ENCODE data around the gene ARHGAP23.

The ARHGAP23 gene

GRCh38 chr17:38541281-38541680 is 113.0 kb downstream of the ARHGAP23 start:
- H3K4me3 ChIP-seq (ENCODE audit: low read length, poor library complexity, severe bottlenecking) = no peak overlapping the region
- no peaks in the 10 kb centered on the region for H3K36me3 ChIP-seq (ENCODE audit: insufficient read depth, low read length)
- H3K9ac ChIP-seq (ENCODE audit: low read depth, low read length, poor library complexity, severe bottlenecking) = no peak overlapping the region
- H4K20me1 ChIP-seq (ENCODE audit: insufficient read depth, low read length, poor library complexity, severe bottlenecking) = no peaks in the 10 kb centered on the region
- TF ChIP-seq, protein P1, sequence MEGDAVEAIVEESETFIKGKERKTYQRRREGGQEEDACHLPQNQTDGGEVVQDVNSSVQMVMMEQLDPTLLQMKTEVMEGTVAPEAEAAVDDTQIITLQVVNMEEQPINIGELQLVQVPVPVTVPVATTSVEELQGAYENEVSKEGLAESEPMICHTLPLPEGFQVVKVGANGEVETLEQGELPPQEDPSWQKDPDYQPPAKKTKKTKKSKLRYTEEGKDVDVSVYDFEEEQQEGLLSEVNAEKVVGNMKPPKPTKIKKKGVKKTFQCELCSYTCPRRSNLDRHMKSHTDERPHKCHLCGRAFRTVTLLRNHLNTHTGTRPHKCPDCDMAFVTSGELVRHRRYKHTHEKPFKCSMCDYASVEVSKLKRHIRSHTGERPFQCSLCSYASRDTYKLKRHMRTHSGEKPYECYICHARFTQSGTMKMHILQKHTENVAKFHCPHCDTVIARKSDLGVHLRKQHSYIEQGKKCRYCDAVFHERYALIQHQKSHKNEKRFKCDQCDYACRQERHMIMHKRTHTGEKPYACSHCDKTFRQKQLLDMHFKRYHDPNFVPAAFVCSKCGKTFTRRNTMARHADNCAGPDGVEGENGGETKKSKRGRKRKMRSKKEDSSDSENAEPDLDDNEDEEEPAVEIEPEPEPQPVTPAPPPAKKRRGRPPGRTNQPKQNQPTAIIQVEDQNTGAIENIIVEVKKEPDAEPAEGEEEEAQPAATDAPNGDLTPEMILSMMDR (conservative IDR thresholded peaks at IDR 0.05; ENCODE audit: low read length) = no peak
- TF ChIP-seq EZH2phosphoT487 (IDR thresholded peaks at IDR 0.05; ENCODE audit: borderline replicate concordance) = no peak
- no peaks in the 10 kb centered on the region for H3K27me3 ChIP-seq (ENCODE audit: insufficient read depth, low read length, poor library complexity, severe bottlenecking)
- H3K4me1 ChIP-seq (ENCODE audit: insufficient read depth, low read length, poor library complexity, severe bottlenecking) = no peaks in the 10 kb centered on the region
- no peak overlapping the region for H2AFZ ChIP-seq (ENCODE audit: low read length)
- H3K79me2 ChIP-seq (ENCODE audit: insufficient read depth, low read length) = no peaks in the 10 kb centered on the region
- no peaks in the 10 kb centered on the region for H3K9me3 ChIP-seq (ENCODE audit: insufficient read depth, low read depth, low read length)
- no peaks in the 10 kb centered on the region for H3F3A ChIP-seq (ENCODE audit: low read depth)
- no peak overlapping the region for H3K4me2 ChIP-seq (ENCODE audit: low read depth, low read length, poor library complexity, severe bottlenecking)
- H3K9me2 ChIP-seq (replicated peaks; ENCODE audit: low read depth, low read length) = no peaks in the 10 kb centered on the region

DNA sequence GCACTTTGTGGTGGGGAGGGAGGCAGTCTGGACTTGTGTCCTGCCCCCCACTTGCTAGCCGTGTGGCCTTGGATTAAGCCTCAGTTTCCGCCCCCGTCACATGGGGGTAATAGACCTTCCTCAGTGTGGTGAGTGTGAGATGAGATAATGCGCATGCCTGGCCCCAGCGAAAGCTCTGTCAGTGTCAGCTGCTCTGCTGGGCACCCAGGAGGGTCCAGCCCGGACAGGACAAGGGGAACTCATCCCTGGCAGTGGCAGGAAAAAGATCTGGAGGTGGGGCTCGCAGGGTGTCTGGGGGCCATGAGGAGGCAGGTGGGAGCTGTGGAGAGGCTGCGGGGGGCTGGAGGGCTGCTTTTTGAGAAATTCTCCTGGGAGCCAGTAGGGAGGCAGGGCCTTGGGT is 114.0 kb downstream of the ARHGAP23 start:
- Histone ChIP-seq H3K4me1 (ENCODE audit: insufficient read depth, low read length, poor library complexity, severe bottlenecking) (no peaks in the 10 kb centered on the region), H3K9me2 (replicated peaks; ENCODE audit: low read depth, low read length) (no peaks in the 10 kb centered on the region), H3K9me3 (ENCODE audit: insufficient read depth, low read depth, low read length) (no peaks in the 10 kb centered on the region), H3K27me3 (ENCODE audit: insufficient read depth, low read length, poor library complexity, severe bottlenecking) (no peaks in the 10 kb centered on the region), H3F3A (ENCODE audit: low read depth) (no peaks in the 10 kb centered on the region), H3K4me3 (ENCODE audit: low read length, poor library complexity, severe bottlenecking) (no peak overlapping the region), H3K9ac (ENCODE audit: low read depth, low read length, poor library complexity, severe bottlenecking) (no peak overlapping the region), H3K4me2 (ENCODE audit: low read depth, low read length, poor library complexity, severe bottlenecking) (no peak overlapping the region), H2AFZ (ENCODE audit: low read length) (no peak overlapping the region), H3K36me3 (ENCODE audit: insufficient read depth, low read length) (no peaks in the 10 kb centered on the region), H3K79me2 (ENCODE audit: insufficient read depth, low read length) (no peaks in the 10 kb centered on the region), H4K20me1 (ENCODE audit: insufficient read depth, low read length, poor library complexity, severe bottlenecking) (no peaks in the 10 kb centered on the region)
- TF ChIP-seq, protein P1 (conservative IDR thresholded peaks at IDR 0.05; ENCODE audit: low read length) = no peak
- TF ChIP-seq EZH2phosphoT487 (IDR thresholded peaks at IDR 0.05; ENCODE audit: borderline replicate concordance) = no peak

GRCh38 chr17:38543403-38544174 is 115.3 kb downstream of the ARHGAP23 start:
- no peak for TF ChIP-seq EZH2phosphoT487 (IDR thresholded peaks at IDR 0.05; ENCODE audit: borderline replicate concordance)
- TF ChIP-seq, protein P1 (conservative IDR thresholded peaks at IDR 0.05; ENCODE audit: low read length) = no peak
- H3K4me1 ChIP-seq (ENCODE audit: insufficient read depth, low read length, poor library complexity, severe bottlenecking) = no peaks in the 10 kb centered on the region
- H3K9ac ChIP-seq (ENCODE audit: low read depth, low read length, poor library complexity, severe bottlenecking) = no peak overlapping the region
- H3F3A ChIP-seq (ENCODE audit: low read depth) = no peaks in the 10 kb centered on the region
- no peaks in the 10 kb centered on the region for H3K9me2 ChIP-seq (replicated peaks; ENCODE audit: low read depth, low read length)
- no peaks in the 10 kb centered on the region for H3K9me3 ChIP-seq (ENCODE audit: insufficient read depth, low read depth, low read length)
- no peaks in the 10 kb centered on the region for H4K20me1 ChIP-seq (ENCODE audit: insufficient read depth, low read length, poor library complexity, severe bottlenecking)
- no peaks in the 10 kb centered on the region for H3K27me3 ChIP-seq (ENCODE audit: insufficient read depth, low read length, poor library complexity, severe bottlenecking)
- H3K4me3 ChIP-seq (ENCODE audit: low read length, poor library complexity, severe bottlenecking) = no peak overlapping the region
- no peak overlapping the region for H3K4me2 ChIP-seq (ENCODE audit: low read depth, low read length, poor library complexity, severe bottlenecking)
- H3K79me2 ChIP-seq (ENCODE audit: insufficient read depth, low read length) = no peaks in the 10 kb centered on the region
- H3K36me3 ChIP-seq (ENCODE audit: insufficient read depth, low read length) = no peaks in the 10 kb centered on the region
- no peak overlapping the region for H2AFZ ChIP-seq (ENCODE audit: low read length)
